ENCODE data around the gene KCNJ6.

DNA sequence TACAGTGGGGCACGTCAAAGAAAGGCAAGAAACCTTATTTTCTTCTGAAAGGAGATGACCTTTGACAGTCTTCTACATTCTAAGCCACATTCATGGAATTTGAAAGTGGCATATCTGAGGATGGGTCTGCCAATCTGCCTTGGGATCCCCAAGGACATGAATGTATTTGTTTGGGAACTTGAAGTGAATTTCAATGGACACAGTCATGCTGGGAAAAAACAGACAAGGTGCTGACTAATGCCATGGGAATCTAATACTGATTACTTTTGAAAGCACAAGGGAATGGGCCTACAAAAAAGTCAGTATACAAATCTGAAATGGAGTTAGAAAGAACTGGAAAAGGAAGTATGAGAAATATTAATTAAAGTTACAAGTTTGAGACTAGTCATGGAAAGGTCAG is 128.8 kb downstream of the KCNJ6 start:
- TF ChIP-seq POLR2A (IDR thresholded peaks at IDR 0.05), result no peak
- TF ChIP-seq CTCF (IDR thresholded peaks at IDR 0.05 in 4 of 5, conservative IDR thresholded peaks at IDR 0.05 in 1 of 5), result no peak
